Karpas-422 (cell line): Measurements from ENCODE around the gene SDR42E2. TPM values are rescaled to one million over a fixed set of nuclear protein-coding genes. Genes with fewer than 3 reads are reported as not detected.
"Not testable (repeated sequence)": the region's sequence is repeated elsewhere in the genome, so short reads cannot be mapped to it uniquely, and the experiment has no call there.

Experiments used
- DNase-seq: peaks from one replicate; pipeline ENCODE4 v3.0.0-alpha.2; 2015
- H2AFZ ChIP-seq: fragments of 200-600 bp; sonication (generic); 2 replicates; pipeline ENCODE4 v1.6.1; 2014; ENCODE audit warnings: antibody characterized with exemption, low read length, mixed read lengths
- H3K27ac ChIP-seq: fragments of 200-600 bp; sonication (generic); 2 replicates; pipeline ENCODE4 v1.5.1; 2014; ENCODE audit warnings: mild to moderate bottlenecking, low read length, moderate library complexity
- H3K27me3 ChIP-seq: fragments of 200-600 bp; sonication (generic); 2 replicates; pipeline ENCODE4 v1.6.1; 2014; ENCODE audit warnings: low read length, mixed read lengths
- H3K36me3 ChIP-seq: fragments of 200-600 bp; sonication (generic); 2 replicates; pipeline ENCODE4 v1.6.1; 2014; ENCODE audit warnings: low read length, mixed read lengths; ENCODE audit not compliant: insufficient read depth
- H3K4me1 ChIP-seq: fragments of 200-600 bp; sonication (generic); 2 replicates; pipeline ENCODE4 v1.6.1; 2014; ENCODE audit warnings: mild to moderate bottlenecking, low read length, mixed read lengths
- H3K4me2 ChIP-seq: fragments of 200-600 bp; sonication (generic); 2 replicates; pipeline ENCODE4 v1.6.1; 2014; ENCODE audit warnings: low read length, low read depth, mild to moderate bottlenecking; ENCODE audit not compliant: poor library complexity, severe bottlenecking
- H3K4me3 ChIP-seq: fragments of 200-600 bp; sonication (generic); 2 replicates; pipeline ENCODE4 v1.5.1; 2014; ENCODE audit warnings: mild to moderate bottlenecking, antibody characterized with exemption, low read length, mixed read lengths
- H3K79me2 ChIP-seq: fragments of 200-600 bp; sonication (generic); 2 replicates; pipeline ENCODE4 v1.6.1; 2014; ENCODE audit warnings: mild to moderate bottlenecking, low read length, mixed read lengths
- H3K9ac ChIP-seq: fragments of 200-600 bp; sonication (generic); 2 replicates; pipeline ENCODE4 v1.6.0; 2014; ENCODE audit warnings: low read length
- H3K9me2 ChIP-seq: fragments of 200-600 bp; sonication (generic), shearing (Covaris generic); replicated peaks from 2 replicates; pipeline ENCODE4 v1.6.0; 2014; ENCODE audit warnings: mild to moderate bottlenecking, low read length, moderate library complexity; ENCODE audit not compliant: insufficient read depth
- H3K9me3 ChIP-seq: fragments of 300-700, 200-600 bp; sonication (generic); 2 replicates; pipeline ENCODE4 v1.6.1; 2014; ENCODE audit warnings: low read length, mixed read lengths
- H4K20me1 ChIP-seq: fragments of 200-600 bp; sonication (generic); 2 replicates; pipeline ENCODE4 v1.6.1; 2014; ENCODE audit warnings: mild to moderate bottlenecking, antibody characterized with exemption, low read length, low read depth; ENCODE audit not compliant: insufficient read depth
- total RNA-seq: library from RNA; depleted of rRNA; stranded (reverse); fragments of >200 nt; shearing (Covaris generic); gene quantifications from 2 replicates; pipeline ENCODE4 v1.2.3, GENCODE V29; 2014; ENCODE audit warnings: low replicate concordance

SDR42E2 gene
- total RNA-seq, 1 experiment from 2014 or later, result not detected

DNA sequence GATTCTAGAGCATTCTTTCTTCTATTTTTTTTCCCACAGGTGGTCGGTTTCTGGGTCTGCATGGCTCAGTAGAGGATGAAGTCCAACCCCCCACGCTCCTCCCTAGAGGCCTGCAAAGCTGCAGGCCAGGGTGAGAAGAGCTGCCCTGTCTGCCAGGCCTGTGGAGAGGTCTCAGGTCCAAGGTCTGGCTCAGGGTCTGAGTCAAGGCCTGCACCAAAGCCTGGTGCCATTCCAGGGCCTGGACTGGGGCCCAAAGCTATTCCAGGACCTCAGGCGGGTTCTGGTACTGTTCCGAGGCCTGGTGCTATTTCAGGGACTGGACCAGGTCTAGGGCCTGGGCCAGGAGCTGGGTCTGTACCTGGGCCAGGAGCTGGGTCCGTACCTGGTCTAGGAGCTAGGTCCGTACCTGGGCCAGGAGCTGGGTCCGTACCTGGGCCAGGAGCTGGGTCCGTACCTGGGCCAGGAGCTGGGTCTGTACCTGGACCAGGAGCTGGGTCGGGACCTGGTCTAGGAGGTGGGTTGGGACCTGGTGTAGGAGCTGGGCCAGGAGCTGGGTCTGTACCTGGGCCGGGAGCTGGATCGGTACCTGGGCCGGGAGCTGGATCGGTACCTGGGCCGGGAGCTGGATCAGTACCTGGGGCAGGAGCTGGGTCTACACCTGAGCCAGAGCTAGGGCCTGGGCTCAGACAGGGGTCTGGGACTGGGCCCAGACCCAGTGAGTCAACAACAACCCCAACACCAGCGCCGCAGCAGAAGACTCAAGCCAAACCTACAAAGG lies 3.4 kb downstream of the SDR42E2 start:
- no peaks in the 10 kb centered on the region for H3K79me2 ChIP-seq
- no peaks in the 10 kb centered on the region for H3K9me2 ChIP-seq
- H3K27ac ChIP-seq, result no peak overlapping the region
- no peaks in the 10 kb centered on the region for H3K4me1 ChIP-seq
- DNase-seq, result no peak
- H3K4me3 ChIP-seq, result no peak overlapping the region
- H4K20me1 ChIP-seq, result no peaks in the 10 kb centered on the region
- no peak overlapping the region for H3K9ac ChIP-seq
- H3K27me3 ChIP-seq, result no peaks in the 10 kb centered on the region
- H3K4me2 ChIP-seq, result no peak overlapping the region
- no peaks in the 10 kb centered on the region for H3K9me3 ChIP-seq
- no peak overlapping the region for H2AFZ ChIP-seq
- no peaks in the 10 kb centered on the region for H3K36me3 ChIP-seq

- H2AFZ ChIP-seq, result no peak overlapping the region
- no peak for DNase-seq
- no peaks in the 10 kb centered on the region for H3K4me1 ChIP-seq
- no peaks in the 10 kb centered on the region for H3K79me2 ChIP-seq
- H3K4me2 ChIP-seq, result no peak overlapping the region
- no peaks in the 10 kb centered on the region for H3K36me3 ChIP-seq
- H3K27ac ChIP-seq, result no peak overlapping the region
- H3K9me3 ChIP-seq, result no peaks in the 10 kb centered on the region
- no peaks in the 10 kb centered on the region for H4K20me1 ChIP-seq
- no peak overlapping the region for H3K9ac ChIP-seq
- H3K9me2 ChIP-seq, result no peaks in the 10 kb centered on the region
- no peak overlapping the region for H3K4me3 ChIP-seq
- no peaks in the 10 kb centered on the region for H3K27me3 ChIP-seq
Observed at GRCh38 chr16:22171953-22172352, 9.6 kb downstream of the SDR42E2 start.

- H3K36me3 ChIP-seq, H3K27me3 ChIP-seq, H3K9me2 ChIP-seq, DNase-seq, H2AFZ ChIP-seq, H3K4me3 ChIP-seq, H3K9me3 ChIP-seq, H3K79me2 ChIP-seq, H3K9ac ChIP-seq, H3K4me2 ChIP-seq, H3K27ac ChIP-seq, H3K4me1 ChIP-seq, H4K20me1 ChIP-seq: not testable (repeated sequence)
Observed at GRCh38 chr16:22172642-22173041, 10.3 kb downstream of the SDR42E2 start.

- Histone ChIP-seq H2AFZ (no peak overlapping the region), H3K79me2 (no peaks in the 10 kb centered on the region), H3K9ac (no peak overlapping the region), H3K4me1 (no peaks in the 10 kb centered on the region), H3K4me2 (no peak overlapping the region), H3K27ac (no peak overlapping the region), H3K9me2 (no peaks in the 10 kb centered on the region), H3K36me3 (no peaks in the 10 kb centered on the region), H3K4me3 (no peak overlapping the region), H3K9me3 (no peaks in the 10 kb centered on the region), H3K27me3 (no peaks in the 10 kb centered on the region), H4K20me1 (no peaks in the 10 kb centered on the region)
- DNase-seq, result no peak
Observed at GRCh38 chr16:22174642-22175041, 12.3 kb downstream of the SDR42E2 start.

GRCh38 chr16:22177968-22178930 lies 15.9 kb downstream of the SDR42E2 start:
- H3K27me3 ChIP-seq, result no peaks in the 10 kb centered on the region
- H3K9ac ChIP-seq, result no peak overlapping the region
- H3K4me1 ChIP-seq, result no peaks in the 10 kb centered on the region
- no peak for DNase-seq
- H3K27ac ChIP-seq, result no peak overlapping the region
- H3K79me2 ChIP-seq, result no peaks in the 10 kb centered on the region
- no peaks in the 10 kb centered on the region for H4K20me1 ChIP-seq
- H2AFZ ChIP-seq, result no peak overlapping the region
- no peaks in the 10 kb centered on the region for H3K36me3 ChIP-seq
- H3K9me3 ChIP-seq, result no peaks in the 10 kb centered on the region
- H3K9me2 ChIP-seq, result no peaks in the 10 kb centered on the region
- H3K4me2 ChIP-seq, result no peak overlapping the region
- no peak overlapping the region for H3K4me3 ChIP-seq

GRCh38 chr16:22181426-22181825 lies 19.1 kb downstream of the SDR42E2 start:
- H3K79me2 ChIP-seq, result no peaks in the 10 kb centered on the region
- H3K27me3 ChIP-seq, result no peaks in the 10 kb centered on the region
- H3K9me2 ChIP-seq, result no peaks in the 10 kb centered on the region
- DNase-seq, result no peak
- no peaks in the 10 kb centered on the region for H3K9me3 ChIP-seq
- no peak overlapping the region for H3K27ac ChIP-seq
- peaks cover 10% of the 10 kb centered on the region for H3K4me1 ChIP-seq
- no peaks in the 10 kb centered on the region for H3K36me3 ChIP-seq
- H3K4me2 ChIP-seq, result no peak overlapping the region
- no peak overlapping the region for H2AFZ ChIP-seq
- H3K9ac ChIP-seq, result no peak overlapping the region
- no peak overlapping the region for H3K4me3 ChIP-seq
- H4K20me1 ChIP-seq, result no peaks in the 10 kb centered on the region

DNA sequence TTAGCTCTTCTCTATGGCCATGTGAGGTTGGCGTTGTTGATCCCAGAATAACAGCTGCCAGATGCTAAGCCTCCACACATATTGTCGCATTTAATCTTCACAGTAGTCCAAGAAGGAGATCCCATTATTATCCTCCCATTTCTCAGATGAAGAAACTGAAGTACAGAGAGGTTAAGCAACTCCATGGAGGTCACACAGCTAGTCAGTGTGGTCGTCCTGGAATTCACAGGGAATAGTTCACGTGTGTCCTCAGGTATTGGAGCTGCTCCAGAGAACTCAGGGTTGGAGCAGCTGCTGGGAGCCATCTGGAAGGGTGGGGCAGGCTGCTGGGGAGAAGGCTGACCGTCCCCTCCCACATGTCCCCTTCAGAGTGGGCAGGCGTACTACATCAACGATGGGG lies 19.5 kb downstream of the SDR42E2 start:
- Histone ChIP-seq H3K36me3 (no peaks in the 10 kb centered on the region), H3K27me3 (no peaks in the 10 kb centered on the region), H3K9me2 (no peaks in the 10 kb centered on the region), H4K20me1 (no peaks in the 10 kb centered on the region), H3K4me3 (no peak overlapping the region), H2AFZ (no peak overlapping the region), H3K9ac (no peak overlapping the region), H3K4me1 (peaks cover 14% of the 10 kb centered on the region), H3K4me2 (no peak overlapping the region), H3K9me3 (no peaks in the 10 kb centered on the region), H3K27ac (no peak overlapping the region), H3K79me2 (no peaks in the 10 kb centered on the region)
- no peak for DNase-seq

- Histone ChIP-seq H3K9ac (no peak overlapping the region), H3K4me1 (peaks cover 14% of the 10 kb centered on the region), H3K9me3 (no peaks in the 10 kb centered on the region), H2AFZ (no peak overlapping the region), H3K36me3 (no peaks in the 10 kb centered on the region), H3K4me3 (no peak overlapping the region), H4K20me1 (no peaks in the 10 kb centered on the region), H3K79me2 (no peaks in the 10 kb centered on the region), H3K4me2 (no peak overlapping the region), H3K27me3 (no peaks in the 10 kb centered on the region), H3K27ac (no peak overlapping the region), H3K9me2 (no peaks in the 10 kb centered on the region)
- DNase-seq, result no peak
Observed at GRCh38 chr16:22183335-22183734, 21.0 kb downstream of the SDR42E2 start.
